Activated CD4-positive, alpha-beta T cell treated with anti-CD3 and anti-CD28 coated beads for 4 hours (primary cell): ENCODE data around the gene ITGA7.
"Not testable (repeated sequence)": the region's sequence is repeated elsewhere in the genome, so short reads cannot be mapped to it uniquely, and the experiment has no call there.

Experiments
- DNase-seq, 2 donors: peaks; one replicate each; pipeline ENCODE4 v3.0.0-alpha.2; 2020

The ITGA7 gene

GRCh38 chr12:55679691-55680090 is 28.0 kb downstream of the ITGA7 start:
- no peak for DNase-seq

GRCh38 chr12:55676707-55677106 is 31.0 kb downstream of the ITGA7 start:
- no peak for DNase-seq

- no peak for DNase-seq
Measured at GRCh38 chr12:55675666-55676065, 32.0 kb downstream of the ITGA7 start.

GRCh38 chr12:55673638-55674037 is 34.1 kb downstream of the ITGA7 start:
- no peak for DNase-seq

- no peak for DNase-seq
Measured at GRCh38 chr12:55671746-55672145, 36.0 kb downstream of the ITGA7 start.

- no peak for DNase-seq
Measured at GRCh38 chr12:55670276-55670675, 37.4 kb downstream of the ITGA7 start.

GRCh38 chr12:55666508-55666907 is 41.2 kb downstream of the ITGA7 start:
- no peak for DNase-seq

- no peak for DNase-seq
Measured at GRCh38 chr12:55664826-55665225, 42.9 kb downstream of the ITGA7 start.

GRCh38 chr12:55663391-55663790 is 44.3 kb downstream of the ITGA7 start:
- DNase-seq, result no peak

GRCh38 chr12:55659486-55660385 is 48.0 kb downstream of the ITGA7 start:
- DNase-seq, result no peak

- no peak for DNase-seq
Measured at GRCh38 chr12:55658635-55659391, 48.9 kb downstream of the ITGA7 start.

- no peak for DNase-seq
Measured at GRCh38 chr12:55658212-55658611, 49.5 kb downstream of the ITGA7 start.

GRCh38 chr12:55657212-55657611 is 50.5 kb downstream of the ITGA7 start:
- DNase-seq, result no peak

- no peak for DNase-seq
Measured at GRCh38 chr12:55654511-55655214, 53.0 kb downstream of the ITGA7 start.

GRCh38 chr12:55653031-55653430 is 54.7 kb downstream of the ITGA7 start:
- DNase-seq, result peak; percentile 8 to 12

GRCh38 chr12:55652352-55652751 is 55.4 kb downstream of the ITGA7 start:
- DNase-seq, result peak in 1 of 2 donors; percentile 13

- DNase-seq, result no peak
Measured at GRCh38 chr12:55651299-55651683, 56.4 kb downstream of the ITGA7 start.

- DNase-seq, result not testable (repeated sequence)
Measured at GRCh38 chr12:55650620-55651298, 56.9 kb downstream of the ITGA7 start.

- DNase-seq, result no peak
Measured at GRCh38 chr12:55647027-55647426, 60.7 kb downstream of the ITGA7 start.

- DNase-seq, result no peak
Measured at GRCh38 chr12:55644591-55644990, 63.1 kb downstream of the ITGA7 start.

GRCh38 chr12:55642669-55643068 is 65.0 kb downstream of the ITGA7 start:
- DNase-seq, result no peak

- no peak for DNase-seq
Measured at GRCh38 chr12:55642267-55642666, 65.4 kb downstream of the ITGA7 start.

- no peak for DNase-seq
Measured at GRCh38 chr12:55641595-55641994, 66.1 kb downstream of the ITGA7 start.
